Endometrial microvascular endothelial cells (primary cell): ENCODE measurements around the gene COQ5. TPM values are rescaled to one million over a fixed set of nuclear protein-coding genes. Genes with fewer than 3 reads are reported as not detected.

Experiments used
- in situ Hi-C: cut with HindIII; loops from 2 replicates; pipeline ENCODE4 v1.10.0; 2017; ENCODE audit warnings: low sequenced_read_pairs, low pct_unique_long_range_greater_than_20kb; ENCODE audit errors: inconsistent ontology term
- total RNA-seq: library from RNA; depleted of rRNA; stranded (reverse); fragments of >200 nt; gene quantifications from one replicate; pipeline ENCODE4 v1.2.3, GENCODE V29; 2015; ENCODE audit errors: inconsistent ontology term

Gene COQ5
- total RNA-seq, 1 donor from 2014 or later: 28.8 TPM

- in situ Hi-C loops: no loop called here
Measured at GRCh38 chr12:120466560-120467315, 62.2 kb downstream of the COQ5 start.

- in situ Hi-C loops: no loop called here
Measured at GRCh38 chr12:120465756-120466155, 63.2 kb downstream of the COQ5 start.

DNA sequence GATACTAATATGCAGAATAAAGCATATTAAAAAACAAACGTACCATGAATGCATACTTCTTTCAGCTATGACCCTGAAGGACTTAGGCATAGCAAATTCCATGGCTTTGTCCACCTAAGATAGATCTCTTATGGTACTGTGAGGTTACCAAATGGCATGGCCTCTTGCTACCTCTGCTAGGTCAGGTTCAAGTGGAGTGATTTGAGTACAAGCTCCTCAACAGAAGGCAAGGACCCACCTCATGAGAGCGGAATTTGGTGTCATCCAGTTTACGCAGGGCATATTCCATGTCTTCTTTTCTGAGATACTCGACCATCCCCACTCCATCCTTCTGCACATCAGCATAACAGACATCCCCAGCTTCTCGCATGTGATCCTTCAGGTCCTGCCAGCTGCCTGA, 65.2 kb downstream of the COQ5 start:
- in situ Hi-C loops: no loop called here

- in situ Hi-C loops: no loop called here
Measured at GRCh38 chr12:120462099-120462640, 66.8 kb downstream of the COQ5 start.

- in situ Hi-C loops: no loop called here
Measured at GRCh38 chr12:120460157-120460556, 68.8 kb downstream of the COQ5 start.

- in situ Hi-C loops: no loop called here
Measured at GRCh38 chr12:120457133-120457532, 71.8 kb downstream of the COQ5 start.

DNA sequence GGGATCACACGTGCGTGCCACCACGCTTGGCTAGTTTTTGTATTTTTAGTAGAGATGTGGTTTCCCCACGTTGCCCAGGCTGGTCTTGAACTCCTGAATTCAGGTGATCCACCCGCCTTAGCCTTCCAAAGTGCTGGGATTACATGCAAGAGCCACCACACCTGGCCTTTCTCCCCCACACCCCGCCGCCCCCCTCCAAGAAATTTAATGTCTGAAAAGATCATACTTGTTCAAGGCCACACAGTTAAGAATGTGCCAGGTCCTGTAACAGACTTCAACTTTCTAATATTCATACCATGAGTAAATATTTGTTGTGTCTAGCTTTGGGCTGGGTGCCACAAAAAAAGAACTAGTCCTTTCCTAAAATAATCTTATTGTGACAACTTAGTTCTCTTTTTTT, 73.7 kb downstream of the COQ5 start:
- in situ Hi-C loops: no loop called here

DNA sequence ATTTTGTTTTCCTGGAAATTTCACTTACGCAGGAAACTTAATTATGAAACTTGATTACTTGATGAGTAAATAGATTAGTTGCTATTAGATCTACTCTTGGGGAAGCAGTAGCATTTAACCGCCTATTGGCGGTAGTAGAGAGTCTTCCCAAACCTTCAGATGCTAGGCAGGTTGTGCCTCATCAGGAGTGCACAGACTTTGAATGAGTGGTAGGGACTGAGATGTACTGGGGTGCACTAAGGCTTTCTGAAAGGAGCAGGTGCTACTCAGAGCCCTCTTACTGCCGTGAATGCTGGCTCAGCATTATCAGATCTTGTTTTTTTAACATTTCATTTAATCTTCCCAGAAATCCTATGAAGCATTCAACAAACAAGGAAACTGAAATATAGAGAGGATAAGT, 75.0 kb downstream of the COQ5 start:
- in situ Hi-C loops: no loop called here

Other genes starting within 250 kb of the COQ5 start
- not detected for gene RNU4-2, start 237.3 kb downstream of the COQ5 start, total RNA-seq
- not detected for gene RNU4-1, start 235.9 kb downstream of the COQ5 start, total RNA-seq
- gene SIRT4, start 226.8 kb downstream of the COQ5 start, total RNA-seq: 5.2 TPM
- gene PLA2G1B, start 201.4 kb downstream of the COQ5 start, total RNA-seq: not detected
- gene MSI1, start 160.0 kb downstream of the COQ5 start, total RNA-seq: not detected
- gene COX6A1, start 91.0 kb downstream of the COQ5 start, total RNA-seq: 571 TPM
- gene TRIAP1, start 82.8 kb downstream of the COQ5 start, total RNA-seq: 91.2 TPM
- gene GATC, start 82.7 kb downstream of the COQ5 start, total RNA-seq: 23.8 TPM
- 90.3 TPM for gene SRSF9, start 59.4 kb downstream of the COQ5 start, total RNA-seq
- 504 TPM for gene DYNLL1, start 33.0 kb downstream of the COQ5 start, total RNA-seq
- 119 TPM for gene RNF10, start 5.2 kb upstream of the COQ5 start, total RNA-seq
- 51.4 TPM for gene POP5, start 52.2 kb upstream of the COQ5 start, total RNA-seq
- not detected for gene CABP1, start 111.5 kb upstream of the COQ5 start, total RNA-seq
- gene MLEC, start 158.0 kb upstream of the COQ5 start, total RNA-seq: 91.8 TPM
- gene UNC119B, start 181.3 kb upstream of the COQ5 start, total RNA-seq: 25.8 TPM
- gene ACADS, start 196.7 kb upstream of the COQ5 start, total RNA-seq: 29.7 TPM